ENCODE results near the gene CEP85L. TPM values are rescaled to one million over a fixed set of nuclear protein-coding genes. Genes with fewer than 3 reads are reported as not detected.

The CEP85L gene
- total and polyA plus RNA-seq, 2 of the 4 experiments (the other 2 are of a cell fraction) = 2.3 to 25.6 TPM

DNA sequence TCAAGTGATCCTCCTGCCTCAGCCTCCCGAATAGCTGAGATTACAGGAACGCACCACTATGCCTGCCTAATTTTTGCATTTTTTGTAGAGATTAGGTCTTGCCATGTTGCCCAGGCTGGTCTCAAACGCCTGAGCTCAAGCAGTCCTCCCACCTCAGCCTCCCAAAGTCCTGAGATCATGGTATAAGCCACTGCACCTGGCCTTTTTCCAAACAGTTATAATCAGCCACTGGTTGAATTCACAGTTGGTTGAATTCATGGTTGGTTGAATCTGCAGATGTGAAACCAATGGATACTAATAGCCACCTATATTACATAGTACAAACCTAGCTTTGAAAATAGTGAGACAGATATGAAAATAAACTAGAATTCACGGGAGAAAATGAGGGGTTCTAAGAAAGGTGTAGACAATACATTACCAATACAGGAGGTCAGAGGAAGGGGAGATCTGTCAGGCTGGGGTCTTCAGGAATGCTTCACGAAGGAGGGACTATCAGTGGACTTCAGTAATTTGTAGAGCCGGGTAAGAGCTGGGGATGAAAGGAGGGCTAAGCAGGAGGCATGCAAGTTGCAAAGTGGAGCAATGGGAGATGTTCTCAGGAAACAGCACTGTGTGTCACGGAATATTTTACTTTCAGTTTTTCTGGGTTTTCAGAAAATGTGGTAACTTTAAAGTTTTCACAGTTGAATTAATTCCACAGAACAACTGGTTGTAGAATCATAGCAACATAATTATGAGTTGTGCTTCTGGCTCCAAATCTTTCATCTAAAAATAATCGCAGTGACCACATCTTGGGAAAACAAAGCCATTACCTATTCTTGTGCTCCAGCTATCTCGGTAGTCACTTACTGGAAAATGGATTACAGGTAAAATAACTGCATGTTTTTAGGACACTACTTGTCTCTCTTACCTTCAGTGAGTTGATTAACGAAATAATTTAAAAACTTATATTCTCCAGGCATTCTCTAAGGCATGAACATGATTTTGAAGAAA is 12.9 kb upstream of the CEP85L start:
- no peaks in the 10 kb centered on the region for H3K79me1 ChIP-seq (ENCODE audit: low read depth in 1 of 2, low read length in 2 of 2)

More for the DNA sequence above, 12.9 kb upstream of the CEP85L start:
- no peak overlapping the region for H3K18ac ChIP-seq (ENCODE audit: low read depth, low read length)
- DNase-seq (no peak), ATAC-seq (ENCODE audit: low read depth) (no peak)
- no peak overlapping the region for H2AK5ac ChIP-seq (ENCODE audit: low read depth, low read length)
- H2BK120ac ChIP-seq (ENCODE audit: low read depth, low read length) = no peak overlapping the region
- H4K5ac ChIP-seq (ENCODE audit: low read depth, low read length) = no peak overlapping the region
- H3K36me3 ChIP-seq (ENCODE audit: control insufficient read depth, insufficient read depth, low read length) = no peaks in the 10 kb centered on the region
- H2BK5ac ChIP-seq (ENCODE audit: low read depth, low read length, poor library complexity, severe bottlenecking) = no peak overlapping the region
- no TSS peak for BruUV-seq (replicated peaks)
- in situ Hi-C loops (cut with MboI; ENCODE audit: low sequenced_read_pairs) = no loop called here
- 90% methylated on average over 2 of the region's 10 CpGs; no CpG with 5 or more reads in 1 of the 2 experiments for WGBS, 2 experiments (ENCODE audit: extremely low coverage in 2 of 2, insufficient read length in 1 of 2)
- no peaks in the 10 kb centered on the region for H3K9me3 ChIP-seq (ENCODE audit: control insufficient read depth, insufficient read depth, low read length)
- no peak overlapping the region for H3K4me2 ChIP-seq (ENCODE audit: low read depth, low read length)
- no peak overlapping the region for H3K4ac ChIP-seq (ENCODE audit: low read depth, low read length)
- no peak overlapping the region for H3K23ac ChIP-seq (ENCODE audit: low read depth, low read length)
- TF ChIP-seq RCOR1 (IDR thresholded peaks at IDR 0.05; ENCODE audit: insufficient replicate concordance, low read length) (no peak), RFX5 (IDR thresholded peaks at IDR 0.05; ENCODE audit: low read depth, low read length) (no peak), POLR2A (IDR thresholded peaks at IDR 0.05; ENCODE audit: low read depth, low read length) (no peak), CHD1 (IDR thresholded peaks at IDR 0.05; ENCODE audit: low read depth, low read length) (no peak), NFE2L2 (IDR thresholded peaks at IDR 0.05; ENCODE audit: low read depth, low read length) (no peak), RAD21 (IDR thresholded peaks at IDR 0.05; ENCODE audit: low read length) (no peak), SMC3 (IDR thresholded peaks at IDR 0.05; ENCODE audit: low read depth, low read length) (no peak), MAZ (IDR thresholded peaks at IDR 0.05; ENCODE audit: borderline replicate concordance, low read depth, low read length) (no peak), CEBPB (IDR thresholded peaks at IDR 0.05; ENCODE audit: low read depth, low read length) (no peak), MXI1 (IDR thresholded peaks at IDR 0.05; ENCODE audit: borderline replicate concordance, low read depth, low read length) (no peak), BHLHE40 (IDR thresholded peaks at IDR 0.05; ENCODE audit: low read depth, low read length) (no peak)
- TF ChIP-seq, protein P1, sequence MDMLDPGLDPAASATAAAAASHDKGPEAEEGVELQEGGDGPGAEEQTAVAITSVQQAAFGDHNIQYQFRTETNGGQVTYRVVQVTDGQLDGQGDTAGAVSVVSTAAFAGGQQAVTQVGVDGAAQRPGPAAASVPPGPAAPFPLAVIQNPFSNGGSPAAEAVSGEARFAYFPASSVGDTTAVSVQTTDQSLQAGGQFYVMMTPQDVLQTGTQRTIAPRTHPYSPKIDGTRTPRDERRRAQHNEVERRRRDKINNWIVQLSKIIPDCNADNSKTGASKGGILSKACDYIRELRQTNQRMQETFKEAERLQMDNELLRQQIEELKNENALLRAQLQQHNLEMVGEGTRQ (IDR thresholded peaks at IDR 0.05; ENCODE audit: low read depth, low read length) = no peak
- TF ChIP-seq, protein P2, sequence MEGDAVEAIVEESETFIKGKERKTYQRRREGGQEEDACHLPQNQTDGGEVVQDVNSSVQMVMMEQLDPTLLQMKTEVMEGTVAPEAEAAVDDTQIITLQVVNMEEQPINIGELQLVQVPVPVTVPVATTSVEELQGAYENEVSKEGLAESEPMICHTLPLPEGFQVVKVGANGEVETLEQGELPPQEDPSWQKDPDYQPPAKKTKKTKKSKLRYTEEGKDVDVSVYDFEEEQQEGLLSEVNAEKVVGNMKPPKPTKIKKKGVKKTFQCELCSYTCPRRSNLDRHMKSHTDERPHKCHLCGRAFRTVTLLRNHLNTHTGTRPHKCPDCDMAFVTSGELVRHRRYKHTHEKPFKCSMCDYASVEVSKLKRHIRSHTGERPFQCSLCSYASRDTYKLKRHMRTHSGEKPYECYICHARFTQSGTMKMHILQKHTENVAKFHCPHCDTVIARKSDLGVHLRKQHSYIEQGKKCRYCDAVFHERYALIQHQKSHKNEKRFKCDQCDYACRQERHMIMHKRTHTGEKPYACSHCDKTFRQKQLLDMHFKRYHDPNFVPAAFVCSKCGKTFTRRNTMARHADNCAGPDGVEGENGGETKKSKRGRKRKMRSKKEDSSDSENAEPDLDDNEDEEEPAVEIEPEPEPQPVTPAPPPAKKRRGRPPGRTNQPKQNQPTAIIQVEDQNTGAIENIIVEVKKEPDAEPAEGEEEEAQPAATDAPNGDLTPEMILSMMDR (conservative IDR thresholded peaks at IDR 0.05; ENCODE audit: low read depth, low read length) = no peak
- TF ChIP-seq, protein P3, sequence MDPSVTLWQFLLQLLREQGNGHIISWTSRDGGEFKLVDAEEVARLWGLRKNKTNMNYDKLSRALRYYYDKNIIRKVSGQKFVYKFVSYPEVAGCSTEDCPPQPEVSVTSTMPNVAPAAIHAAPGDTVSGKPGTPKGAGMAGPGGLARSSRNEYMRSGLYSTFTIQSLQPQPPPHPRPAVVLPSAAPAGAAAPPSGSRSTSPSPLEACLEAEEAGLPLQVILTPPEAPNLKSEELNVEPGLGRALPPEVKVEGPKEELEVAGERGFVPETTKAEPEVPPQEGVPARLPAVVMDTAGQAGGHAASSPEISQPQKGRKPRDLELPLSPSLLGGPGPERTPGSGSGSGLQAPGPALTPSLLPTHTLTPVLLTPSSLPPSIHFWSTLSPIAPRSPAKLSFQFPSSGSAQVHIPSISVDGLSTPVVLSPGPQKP (IDR thresholded peaks at IDR 0.05; ENCODE audit: borderline replicate concordance, low read depth, low read length) = no peak
- ChIA-PET POLR2A (ENCODE audit: unreplicated experiment) (no interaction called here), CTCF (no interaction called here)
- intact Hi-C loops (cut with micrococcal nuclease) = no loop called here
- H3K4me1 ChIP-seq (ENCODE audit: control insufficient read depth, insufficient read depth, low read length) = peaks cover 6% of the 10 kb centered on the region
- H3K14ac ChIP-seq (replicated peaks; ENCODE audit: low read depth, low read length) = no peak overlapping the region
- no peaks in the 10 kb centered on the region for H3K27me3 ChIP-seq (ENCODE audit: control insufficient read depth, insufficient read depth, low read length)
- 0 out of 2 replicates have a peak, but pooled peaks cover 3% of the 10 kb centered on the region for H4K20me1 ChIP-seq (ENCODE audit: insufficient read depth, low read length)
- no peak overlapping the region for H4K8ac ChIP-seq (ENCODE audit: low read depth in 2 of 2, low read length in 2 of 2)
- H2AFZ ChIP-seq (replicated peaks; ENCODE audit: low read length, poor library complexity) = no peak overlapping the region
- no peak overlapping the region for H3K56ac ChIP-seq (ENCODE audit: extremely low read depth, insufficient read depth, low read length)
- no peak overlapping the region for H3K4me3 ChIP-seq (ENCODE audit: insufficient read depth, low read depth, low read length)
- no peak overlapping the region for H2BK15ac ChIP-seq (ENCODE audit: low read depth, low read length)
- dilution Hi-C loops (cut with HindIII; ENCODE audit: low sequenced_read_pairs, unreplicated experiment) = no loop called here
- no peak overlapping the region for H2AK9ac ChIP-seq (replicated peaks; ENCODE audit: low read depth, low read length, poor library complexity)
- H3K9ac ChIP-seq (ENCODE audit: low read depth, low read length) = no peak overlapping the region
- H3K9me1 ChIP-seq (ENCODE audit: insufficient read depth, low read length) = peaks cover 3% of the 10 kb centered on the region
- H2BK20ac ChIP-seq (ENCODE audit: low read depth, low read length) = no peak overlapping the region
- H3K27ac ChIP-seq (ENCODE audit: insufficient read depth, low read length) = no peak overlapping the region
- H4K91ac ChIP-seq (ENCODE audit: insufficient read depth, low read depth, low read length) = no peak overlapping the region
